ENCODE results near the gene PARD3. TPM values are rescaled to one million over a fixed set of nuclear protein-coding genes. Genes with fewer than 3 reads are reported as not detected.
A peak's percentile ranks its signal among the peaks of the same experiment; 100 is the strongest.

PARD3 gene
- total and polyA plus RNA-seq, 2 experiments from 2014 or later: 6.3 to 21.2 TPM

DNA sequence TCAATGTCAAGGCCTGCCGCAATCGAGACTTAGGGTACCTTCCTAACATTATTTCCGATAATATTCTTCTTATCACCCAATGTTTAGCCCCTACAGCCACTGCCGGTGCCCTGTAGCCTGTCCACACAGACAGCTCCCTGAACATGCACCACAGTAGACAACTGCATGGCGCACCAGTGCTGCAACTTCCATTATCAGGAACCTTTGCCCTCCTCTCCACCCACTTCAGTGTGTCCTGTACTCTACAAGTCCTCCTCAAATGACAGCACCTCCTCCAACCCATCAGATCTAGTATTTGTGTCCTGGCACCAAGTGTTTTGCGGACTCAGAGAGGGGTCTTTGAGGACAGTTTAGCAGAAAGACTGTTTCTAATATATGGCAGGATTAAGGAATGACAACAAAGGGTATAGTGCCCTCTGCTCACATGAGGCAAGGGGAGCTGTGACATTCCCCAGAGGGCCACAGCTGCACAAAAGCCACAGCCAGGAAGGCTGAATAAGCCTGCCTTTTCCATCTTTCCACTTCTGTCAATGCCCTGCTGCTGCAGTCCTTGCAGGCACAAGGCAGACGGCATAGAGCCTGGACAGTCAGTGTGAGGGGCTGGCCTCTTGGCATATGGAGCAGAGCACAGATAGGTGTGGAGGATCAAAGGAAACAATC is 335.4 kb downstream of the PARD3 start:
- peaks cover 9% of the 10 kb centered on the region; the same call in 1 of the 2 replicates for H3F3A ChIP-seq (ENCODE audit: insufficient read depth)

DNA sequence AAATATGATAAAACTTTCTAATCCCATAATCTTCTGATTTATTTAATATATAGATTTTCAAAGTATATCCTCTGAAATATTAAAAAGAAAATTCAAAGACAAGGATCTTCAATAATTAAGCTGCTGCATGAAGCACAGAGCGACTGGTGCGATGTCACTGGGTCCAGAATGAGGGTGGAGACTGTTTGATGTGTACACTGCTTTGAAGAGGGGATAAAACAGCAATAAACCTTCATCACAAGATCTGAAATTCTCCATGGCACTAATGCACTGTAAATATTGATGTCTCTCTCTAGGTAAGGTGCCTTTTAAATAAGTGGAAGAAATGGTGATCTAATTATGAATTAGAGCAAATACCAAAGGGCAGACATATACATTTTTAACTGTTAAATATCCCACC is 337.8 kb downstream of the PARD3 start:
- no peaks in the 10 kb centered on the region for H3K9me3 ChIP-seq (ENCODE audit: low read depth)
- peaks cover 12% of the 10 kb centered on the region; the same call in 1 of the 2 replicates for H3K4me1 ChIP-seq (ENCODE audit: insufficient read depth)
- no peaks in the 10 kb centered on the region for H3K9me2 ChIP-seq (ENCODE audit: insufficient read depth)
- no peaks in the 10 kb centered on the region for H3K79me2 ChIP-seq (ENCODE audit: insufficient read depth)
- no peak overlapping the region for H3K27ac ChIP-seq
- no peak overlapping the region for H3K4me2 ChIP-seq (ENCODE audit: unreplicated experiment)
- no peak overlapping the region for H3K4me3 ChIP-seq
- H2AFZ ChIP-seq: no peak overlapping the region
- in situ Hi-C loops (cut with MboI): no loop called here
- WGBS, 2 experiments (ENCODE audit: low coverage in 1 of 2, low lambda C conversion rate in 2 of 2, missing lambda C conversion rate in 2 of 2): 79 to 93% methylated on average over 2 of the region's 2 CpGs
- no peaks in the 10 kb centered on the region for H4K20me1 ChIP-seq (ENCODE audit: insufficient read depth)
- H3K27me3 ChIP-seq (replicated peaks; ENCODE audit: insufficient read depth): no peaks in the 10 kb centered on the region
- no peak overlapping the region for H3K9ac ChIP-seq
- peaks cover 12% of the 10 kb centered on the region; the same call in 1 of the 2 replicates for H3F3A ChIP-seq (ENCODE audit: insufficient read depth)
- no peaks in the 10 kb centered on the region for H3K36me3 ChIP-seq (ENCODE audit: low read depth)
- no peak for DNase-seq
- TF ChIP-seq EZH2 (IDR thresholded peaks at IDR 0.05; ENCODE audit: insufficient read depth, poor library complexity, severe bottlenecking): no peak
- no peak for TF ChIP-seq EZH2phosphoT487 (IDR thresholded peaks at IDR 0.05; ENCODE audit: insufficient read depth, low read depth)

More for the DNA sequence above, 335.4 kb downstream of the PARD3 start:
- no peaks in the 10 kb centered on the region for H3K9me2 ChIP-seq (ENCODE audit: insufficient read depth)
- no peaks in the 10 kb centered on the region for H3K9me3 ChIP-seq (ENCODE audit: low read depth)
- no peak for DNase-seq
- H3K27ac ChIP-seq: no peak overlapping the region
- no peak overlapping the region for H2AFZ ChIP-seq
- peaks cover 12% of the 10 kb centered on the region; the same call in 1 of the 2 replicates for H3K4me1 ChIP-seq (ENCODE audit: insufficient read depth)
- H4K20me1 ChIP-seq (ENCODE audit: insufficient read depth): no peaks in the 10 kb centered on the region
- TF ChIP-seq EZH2phosphoT487 (IDR thresholded peaks at IDR 0.05; ENCODE audit: insufficient read depth, low read depth) (no peak), EZH2 (IDR thresholded peaks at IDR 0.05; ENCODE audit: insufficient read depth, poor library complexity, severe bottlenecking) (no peak)
- no peak overlapping the region for H3K9ac ChIP-seq
- H3K4me3 ChIP-seq: no peak overlapping the region
- H3K79me2 ChIP-seq (ENCODE audit: insufficient read depth): no peaks in the 10 kb centered on the region
- no peaks in the 10 kb centered on the region for H3K27me3 ChIP-seq (replicated peaks; ENCODE audit: insufficient read depth)
- in situ Hi-C loops (cut with MboI): no loop called here
- 97 to 98% methylated on average over 7 of the region's 7 CpGs for WGBS, 2 experiments (ENCODE audit: low coverage in 1 of 2, low lambda C conversion rate in 2 of 2, missing lambda C conversion rate in 2 of 2)
- no peak overlapping the region for H3K4me2 ChIP-seq (ENCODE audit: unreplicated experiment)
- no peaks in the 10 kb centered on the region for H3K36me3 ChIP-seq (ENCODE audit: low read depth)

DNA sequence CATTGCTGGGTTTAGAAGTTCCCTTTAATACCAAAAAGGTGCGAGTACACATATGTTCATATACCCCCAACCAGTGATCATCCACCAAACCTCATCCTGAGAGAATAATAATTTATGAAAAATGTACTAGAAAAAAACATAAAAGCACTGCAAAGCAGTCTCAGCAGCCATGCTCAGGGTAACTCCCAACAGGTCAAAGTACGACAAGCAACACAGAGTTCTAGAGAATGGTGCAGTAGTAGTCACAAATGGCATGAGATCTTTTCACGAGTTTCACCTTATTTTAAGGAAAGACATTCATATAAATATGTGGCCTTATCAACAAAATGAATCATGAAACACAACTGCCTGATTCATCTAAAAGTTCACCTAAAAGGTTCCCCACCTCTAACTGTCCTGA is 338.5 kb downstream of the PARD3 start:
- WGBS, 2 experiments (ENCODE audit: low coverage in 1 of 2, low lambda C conversion rate in 2 of 2, missing lambda C conversion rate in 2 of 2): 97% methylated on average over 3 of the region's 3 CpGs
- H3F3A ChIP-seq (ENCODE audit: insufficient read depth): peaks cover 12% of the 10 kb centered on the region; the same call in 1 of the 2 replicates

GRCh38 chr10:34475786-34476185 is 339.3 kb downstream of the PARD3 start:
- Histone ChIP-seq H4K20me1 (ENCODE audit: insufficient read depth) (no peaks in the 10 kb centered on the region), H3K4me3 (0 out of 2 replicates have a peak overlapping the region, but pooled peaks have one; percentile 2), H3K4me2 (ENCODE audit: unreplicated experiment) (no peak overlapping the region), H3K4me1 (ENCODE audit: insufficient read depth) (peaks cover 12% of the 10 kb centered on the region; the same call in 1 of the 2 replicates), H3K79me2 (ENCODE audit: insufficient read depth) (no peaks in the 10 kb centered on the region), H3K27me3 (replicated peaks; ENCODE audit: insufficient read depth) (no peaks in the 10 kb centered on the region), H3K36me3 (ENCODE audit: low read depth) (no peaks in the 10 kb centered on the region), H3K9ac (no peak overlapping the region), H3K9me2 (ENCODE audit: insufficient read depth) (no peaks in the 10 kb centered on the region), H3K27ac (no peak overlapping the region), H3K9me3 (ENCODE audit: low read depth) (no peaks in the 10 kb centered on the region), H2AFZ (no peak overlapping the region), H3F3A (ENCODE audit: insufficient read depth) (peaks cover 12% of the 10 kb centered on the region; the same call in 1 of the 2 replicates)
- DNase-seq: no peak
- in situ Hi-C loops (cut with MboI): no loop called here
- 71 to 72% methylated on average over 5 of the region's 5 CpGs for WGBS, 2 experiments (ENCODE audit: low coverage in 1 of 2, low lambda C conversion rate in 2 of 2, missing lambda C conversion rate in 2 of 2)
- no peak for TF ChIP-seq EZH2 (IDR thresholded peaks at IDR 0.05; ENCODE audit: insufficient read depth, poor library complexity, severe bottlenecking)
- TF ChIP-seq EZH2phosphoT487 (IDR thresholded peaks at IDR 0.05; ENCODE audit: insufficient read depth, low read depth): no peak

More for the DNA sequence above, 338.5 kb downstream of the PARD3 start:
- no peak for TF ChIP-seq EZH2phosphoT487 (IDR thresholded peaks at IDR 0.05; ENCODE audit: insufficient read depth, low read depth)
- TF ChIP-seq EZH2 (IDR thresholded peaks at IDR 0.05; ENCODE audit: insufficient read depth, poor library complexity, severe bottlenecking): no peak
- Histone ChIP-seq H3K4me2 (ENCODE audit: unreplicated experiment) (no peak overlapping the region), H3K9me2 (ENCODE audit: insufficient read depth) (no peaks in the 10 kb centered on the region), H4K20me1 (ENCODE audit: insufficient read depth) (no peaks in the 10 kb centered on the region), H3K9ac (no peak overlapping the region), H3K27me3 (replicated peaks; ENCODE audit: insufficient read depth) (no peaks in the 10 kb centered on the region), H3K27ac (no peak overlapping the region), H3K4me3 (no peak overlapping the region), H3K4me1 (ENCODE audit: insufficient read depth) (peaks cover 12% of the 10 kb centered on the region; the same call in 1 of the 2 replicates), H3K9me3 (ENCODE audit: low read depth) (no peaks in the 10 kb centered on the region), H2AFZ (no peak overlapping the region), H3K36me3 (ENCODE audit: low read depth) (no peaks in the 10 kb centered on the region), H3K79me2 (ENCODE audit: insufficient read depth) (no peaks in the 10 kb centered on the region)
- in situ Hi-C loops (cut with MboI): no loop called here
- no peak for DNase-seq
